K562 (cell line): Measurements from ENCODE around the gene IRAK2. TPM values are rescaled to one million over a fixed set of nuclear protein-coding genes. Genes with fewer than 3 reads are reported as not detected.

Experiments used
- ATAC-seq: fragments of 200-7000 bp; cut with Tn5 transposase; 3 replicates; pipeline ENCODE4 v1.9.1; 2020; ENCODE audit warnings: moderate library complexity
- BruUV-seq: library from RNA; stranded (reverse); fragments of 400-500 nt; replicated peaks from 2 replicates; lab custom pipeline; 2021; lab: Mats Ljungman, UMichigan
- CTCF ChIA-PET: fragments of 300-600 bp; formaldehyde crosslinking; extraction: SDS; loops from one replicate; lab custom pipeline; 2021; ENCODE audit warnings: low intra/inter-chr PET ratio; lab: Yijun Ruan, JAX
- POLR2A ChIA-PET: fragments of 300-600, 350-650 bp; sonication (Branson Sonifier 250); formaldehyde crosslinking; extraction: SDS; loops from one replicate; lab custom pipeline; 2021; ENCODE audit warnings: antibody characterized with exemption, inconsistent platforms; lab: Yijun Ruan, JAX
- DNase-seq, 4 experiments: peaks; one replicate each; pipeline versions ENCODE4 v3.0.0 to v3.0.0-alpha.2; 2011 to 2018; ENCODE audit warnings: low spot score in 3 of 4, mixed read lengths in 3 of 4; ENCODE audit errors: extremely low read depth in 1 of 4
- FAIRE-seq: peaks from 2 replicates; lab custom pipeline; 2011; peaks lifted over from hg19 to GRCh38; lab: Jason Lieb, UNC
- H2AFZ ChIP-seq: 2 replicates; pipeline ENCODE4 v1.6.0; 2011; ENCODE audit warnings: low read depth, low read length, control low read depth, inconsistent platforms
- H3K27ac ChIP-seq: fragments of 200-600 bp; 3 replicates; pipeline ENCODE4 v1.8.0; 2011; ENCODE audit warnings: low read depth, mild to moderate bottlenecking, control low read depth, inconsistent platforms, low read length, moderate library complexity, mixed read lengths; ENCODE audit errors: extremely low read depth
- H3K27me3 ChIP-seq, 2 experiments: fragments of 300-600 bp in 1 of 2; 2 replicates in 1 of 2; 3 replicates in 1 of 2; pipeline versions ENCODE4 v1.6.0 to v1.8.0; 2011; ENCODE audit warnings: inconsistent platforms in 2 of 2, low read length in 2 of 2, mild to moderate bottlenecking in 1 of 2, mixed read lengths in 1 of 2, moderate library complexity in 1 of 2; ENCODE audit not compliant: control insufficient read depth in 2 of 2, insufficient read depth in 2 of 2
- H3K36me3 ChIP-seq: fragments of 300-600 bp; 3 replicates; pipeline ENCODE4 v1.8.0; 2011; ENCODE audit warnings: mild to moderate bottlenecking, low read length, inconsistent platforms; ENCODE audit not compliant: control insufficient read depth, insufficient read depth
- H3K4me1 ChIP-seq, 2 experiments: fragments of 200-600 bp in 1 of 2; replicated peaks in 1 of 2; 2 replicates in 1 of 2; 3 replicates in 1 of 2; pipeline versions ENCODE4 v1.5.1 to v1.8.0; 2011; ENCODE audit warnings: inconsistent platforms in 2 of 2, low read length in 2 of 2, mild to moderate bottlenecking in 1 of 2, mixed read lengths in 1 of 2, moderate library complexity in 1 of 2; ENCODE audit not compliant: control insufficient read depth in 2 of 2, insufficient read depth in 2 of 2
- H3K4me2 ChIP-seq: 2 replicates; pipeline ENCODE4 v1.6.1; 2011; ENCODE audit warnings: low read length, control low read depth, inconsistent platforms, mixed read lengths; ENCODE audit not compliant: insufficient read depth
- H3K4me3 ChIP-seq: fragments of 200-600 bp; sonication (generic), shearing (Covaris generic); 2 replicates; pipeline ENCODE4 v1.5.1; 2016; ENCODE audit warnings: control low read depth, inconsistent platforms
- H3K79me2 ChIP-seq: fragments of 200-600 bp; 3 replicates; pipeline ENCODE4 v1.8.0; 2011; ENCODE audit warnings: low read length, inconsistent platforms; ENCODE audit not compliant: control insufficient read depth, insufficient read depth
- H3K9ac ChIP-seq, 2 experiments: 2 replicates each; pipeline versions ENCODE4 v1.6.0 to v1.6.1; 2011; ENCODE audit warnings: low read depth in 2 of 2, low read length in 2 of 2, control low read depth in 1 of 2, inconsistent platforms in 1 of 2, mild to moderate bottlenecking in 1 of 2, mixed read lengths in 1 of 2; ENCODE audit not compliant: insufficient read depth in 1 of 2
- H3K9me1 ChIP-seq: one replicate; pipeline ENCODE4 v1.6.0; 2011; ENCODE audit warnings: inconsistent platforms, mild to moderate bottlenecking, low read length, moderate library complexity; ENCODE audit not compliant: control insufficient read depth, insufficient read depth
- H3K9me3 ChIP-seq: replicated peaks from 2 replicates; pipeline ENCODE4 v1.5.1; 2011; ENCODE audit warnings: low read depth, low read length, inconsistent platforms; ENCODE audit not compliant: control insufficient read depth, insufficient read depth
- H4K20me1 ChIP-seq: replicated peaks from 2 replicates; pipeline ENCODE4 v1.6.1; 2011; ENCODE audit warnings: low read length, inconsistent platforms, mixed read lengths; ENCODE audit not compliant: control insufficient read depth, insufficient read depth
- BCOR ChIP-seq: fragments of 450-650 bp; IDR thresholded peaks from 2 replicates; pipeline ENCODE4 v1.6.1; 2016
- E2F8 ChIP-seq: fragments of 450-650 bp; IDR thresholded peaks from 2 replicates; pipeline ENCODE4 v1.7.1; 2018; ENCODE audit warnings: mild to moderate bottlenecking, low read depth; ENCODE audit not compliant: partially characterized antibody
- GMEB1 ChIP-seq: fragments of 250-450 bp; sonication (Bioruptor Pico); IDR thresholded peaks from 2 replicates; pipeline ENCODE4 v1.4.0; 2020; ENCODE audit warnings: mild to moderate bottlenecking
- KDM1A ChIP-seq, 2 experiments: fragments of 450-650 bp; IDR thresholded peaks; 2 replicates each; pipeline ENCODE4 v1.6.1; 2016; ENCODE audit warnings: mild to moderate bottlenecking in 2 of 2
- RBM25 ChIP-seq: fragments of 200-400 bp; formaldehyde crosslinking; IDR thresholded peaks from 2 replicates; pipeline ENCODE4 v1.6.1; 2018; ENCODE audit warnings: low read length, low read depth, moderate library complexity; ENCODE audit not compliant: severe bottlenecking
- WGBS: fragments of 100-300 bp; shearing (Covaris generic); methylation state at CpG from one replicate; pipeline ENCODE4 v1.1.6; 2016; ENCODE audit warnings: low coverage, mixed read lengths; ENCODE audit not compliant: insufficient coverage; ENCODE audit errors: missing lambda C conversion rate; 5-methylcytosine and 5-hydroxymethylcytosine counted together
- in situ Hi-C: fragments of 300-500 bp; cut with MboI; formaldehyde crosslinking; loops from 4 replicates; pipeline ENCODE4 v1.15.0; 2018; ENCODE audit warnings: inconsistent platforms, mixed read lengths
- intact Hi-C: fragments of 100-400 bp; cut with micrococcal nuclease; formaldehyde crosslinking; loops from 2 replicates; pipeline ENCODE4 v1.14.2; 2022
- polyA plus RNA-seq, 8 experiments: library from polyadenylated mRNA; depleted of rRNA in 4 of 8; stranded (reverse) in 5 of 8; unstranded in 3 of 8; fragments of >200 nt; fragmentation: Nextera tagmentation in 2 of 8; fragmentation: Illumina TruSeq in 1 of 8; extraction: Ambion mirVana in 2 of 8; extraction: Trizol in 1 of 8; gene quantifications; 2 replicates each; pipeline versions ENCODE4 v1.2.1 to v1.2.3, GENCODE V29; 2011 to 2014; ENCODE audit warnings: inconsistent platforms in 1 of 8, missing spikeins in 1 of 8
- total RNA-seq, 7 experiments: library from RNA; depleted of rRNA in 6 of 7; stranded (reverse); fragments of >200 nt in 6 of 7; fragmentation: Illumina TruSeq in 2 of 7; extraction: Trizol in 2 of 7; gene quantifications; 2 replicates each; pipeline versions ENCODE4 v1.2.1 to v1.2.3, GENCODE V29; 2011 to 2021; ENCODE audit warnings: low replicate concordance in 1 of 7
- TF ChIP-seq, protein P1 (sequence below): sonication (generic); formaldehyde crosslinking; IDR thresholded peaks from 2 replicates; pipeline ENCODE4 v1.8.0; 2023; ENCODE audit warnings: mild to moderate bottlenecking, missing genetic modification reagents

IRAK2 gene
- total and polyA plus RNA-seq, 9 of the 15 experiments (the other 6 are each of a cell fraction or from before 2014, with no cell fraction given) = 0.42 to 4.4 (median 2.7) TPM

GRCh38 chr3:10235551-10235950 is 70.8 kb downstream of the IRAK2 start:
- peak overlapping the region in 1 of 2 experiments; percentile 54; a peak in 1 of 4 replicates for H3K9ac ChIP-seq
- 73% methylated on average over 6 of the region's 6 CpGs for WGBS
- DNase-seq (no peak), FAIRE-seq (no peak), ATAC-seq (no peak)
- ChIA-PET CTCF (no interaction called here), POLR2A (interaction anchor here (0.6 kb wide), 2 partner anchors 23 to 51 kb away, joined by 3 to 4 read pairs; no protein-coding TSS in a partner anchor)
- peaks cover 6 to 10% of the 10 kb centered on the region in 2 experiments; a peak in 3 of 5 replicates for H3K4me1 ChIP-seq
- peak overlapping the region; percentile 73 for H2AFZ ChIP-seq
- no peaks in the 10 kb centered on the region for H3K27me3 ChIP-seq
- no TSS peak for BruUV-seq
- H3K79me2 ChIP-seq = no peaks in the 10 kb centered on the region
- peak overlapping the region; percentile 39 for H3K4me2 ChIP-seq
- intact Hi-C loops (no loop called here), in situ Hi-C loops (no loop called here)
- no peak overlapping the region for H3K4me3 ChIP-seq
- no peaks in the 10 kb centered on the region for H3K9me1 ChIP-seq
- H3K36me3 ChIP-seq = no peaks in the 10 kb centered on the region; the same call in 2 of the 3 replicates
- TF ChIP-seq BCOR (peak; percentile 63; the same call in 1 of the 2 replicates), E2F8 (no peak), RBM25 (peak; percentile 68), KDM1A (IDR thresholded peaks at IDR 0.05) (peak in 1 of 2 experiments; percentile 42; a peak in 2 of 4 replicates), GMEB1 (no peak)
- TF ChIP-seq, protein P1, sequence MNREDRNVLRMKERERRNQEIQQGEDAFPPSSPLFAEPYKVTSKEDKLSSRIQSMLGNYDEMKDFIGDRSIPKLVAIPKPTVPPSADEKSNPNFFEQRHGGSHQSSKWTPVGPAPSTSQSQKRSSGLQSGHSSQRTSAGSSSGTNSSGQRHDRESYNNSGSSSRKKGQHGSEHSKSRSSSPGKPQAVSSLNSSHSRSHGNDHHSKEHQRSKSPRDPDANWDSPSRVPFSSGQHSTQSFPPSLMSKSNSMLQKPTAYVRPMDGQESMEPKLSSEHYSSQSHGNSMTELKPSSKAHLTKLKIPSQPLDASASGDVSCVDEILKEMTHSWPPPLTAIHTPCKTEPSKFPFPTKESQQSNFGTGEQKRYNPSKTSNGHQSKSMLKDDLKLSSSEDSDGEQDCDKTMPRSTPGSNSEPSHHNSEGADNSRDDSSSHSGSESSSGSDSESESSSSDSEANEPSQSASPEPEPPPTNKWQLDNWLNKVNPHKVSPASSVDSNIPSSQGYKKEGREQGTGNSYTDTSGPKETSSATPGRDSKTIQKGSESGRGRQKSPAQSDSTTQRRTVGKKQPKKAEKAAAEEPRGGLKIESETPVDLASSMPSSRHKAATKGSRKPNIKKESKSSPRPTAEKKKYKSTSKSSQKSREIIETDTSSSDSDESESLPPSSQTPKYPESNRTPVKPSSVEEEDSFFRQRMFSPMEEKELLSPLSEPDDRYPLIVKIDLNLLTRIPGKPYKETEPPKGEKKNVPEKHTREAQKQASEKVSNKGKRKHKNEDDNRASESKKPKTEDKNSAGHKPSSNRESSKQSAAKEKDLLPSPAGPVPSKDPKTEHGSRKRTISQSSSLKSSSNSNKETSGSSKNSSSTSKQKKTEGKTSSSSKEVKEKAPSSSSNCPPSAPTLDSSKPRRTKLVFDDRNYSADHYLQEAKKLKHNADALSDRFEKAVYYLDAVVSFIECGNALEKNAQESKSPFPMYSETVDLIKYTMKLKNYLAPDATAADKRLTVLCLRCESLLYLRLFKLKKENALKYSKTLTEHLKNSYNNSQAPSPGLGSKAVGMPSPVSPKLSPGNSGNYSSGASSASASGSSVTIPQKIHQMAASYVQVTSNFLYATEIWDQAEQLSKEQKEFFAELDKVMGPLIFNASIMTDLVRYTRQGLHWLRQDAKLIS (CRISPR knock-in tag) = no peak
- peaks cover 2% of the 10 kb centered on the region; the same call in 1 of the 2 replicates for H3K9me3 ChIP-seq
- no peak overlapping the region for H3K27ac ChIP-seq
- no peaks in the 10 kb centered on the region for H4K20me1 ChIP-seq
